Activated naive CD8-positive, alpha-beta T cell (primary cell): ENCODE measurements around the gene SMTNL2.

Experiments used
- H3K27ac Mint-ChIP-seq: one replicate; pipeline ENCODE4 v1.8.0; 2021; ENCODE audit warnings: mixed read lengths
- H3K27me3 Mint-ChIP-seq: one replicate; pipeline ENCODE4 v1.8.0; 2021; ENCODE audit warnings: mixed read lengths
- H3K36me3 Mint-ChIP-seq: one replicate; pipeline ENCODE4 v1.8.0; 2021; ENCODE audit warnings: mixed read lengths
- H3K4me1 Mint-ChIP-seq: one replicate; pipeline ENCODE4 v1.8.0; 2021; ENCODE audit warnings: low read depth, mixed read lengths
- H3K4me3 Mint-ChIP-seq: one replicate; pipeline ENCODE4 v1.8.0; 2021; ENCODE audit warnings: mild to moderate bottlenecking, mixed read lengths
- H3K9me3 Mint-ChIP-seq: one replicate; pipeline ENCODE4 v1.8.0; 2021; ENCODE audit warnings: low read depth, mixed read lengths

SMTNL2 gene

DNA sequence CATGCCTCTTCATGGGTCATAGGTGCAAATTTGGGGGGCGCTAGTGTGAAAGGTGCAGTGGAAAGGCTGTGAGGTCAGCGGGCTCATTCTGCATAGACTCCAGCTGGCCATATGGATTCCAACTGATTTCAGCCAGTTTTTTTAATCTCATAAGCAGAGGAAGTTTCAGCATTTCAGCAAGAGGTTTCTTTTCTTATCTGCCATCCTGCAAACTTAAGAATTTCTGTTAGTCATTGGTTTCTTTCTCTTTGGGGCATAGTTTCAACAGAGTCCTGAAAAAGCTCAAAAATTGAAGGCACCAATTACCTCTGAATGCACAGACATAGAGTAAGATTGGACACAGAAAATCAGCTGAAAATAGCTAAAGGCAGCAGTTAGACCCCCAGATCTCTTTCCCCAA is 73.3 kb downstream of the SMTNL2 start:
- Mint-ChIP-seq H3K27ac (no peak overlapping the region), H3K9me3 (no peaks in the 10 kb centered on the region), H3K4me3 (no peak overlapping the region), H3K4me1 (peaks cover 10% of the 10 kb centered on the region), H3K36me3 (no peaks in the 10 kb centered on the region), H3K27me3 (peaks cover 6% of the 10 kb centered on the region)
